ENCODE measurements around the gene CEP135. TPM values are rescaled to one million over a fixed set of nuclear protein-coding genes. Genes with fewer than 3 reads are reported as not detected.
A peak's percentile ranks its signal among the peaks of the same experiment; 100 is the strongest.

CEP135 gene
- total and polyA plus RNA-seq, 8 donors, result 0.76 to 18.1 (median 6.3) TPM

GRCh38 chr4:55949482-55949802 lies 697 bp downstream of the CEP135 start:
- intact Hi-C loops (cut with DNase I; ENCODE audit: low total_unique reads), result loop anchor here (10.0 kb wide), 1 partner anchor 355 kb away; no protein-coding TSS in a partner anchor
- H3K27ac ChIP-seq, result peak overlapping the region; percentile 90 to 96 (median 92)
- TF ChIP-seq EP300 (IDR thresholded peaks at IDR 0.05), result no peak
- TF ChIP-seq POLR2AphosphoS5 (IDR thresholded peaks at IDR 0.05), result no peak
- TF ChIP-seq, protein P1, sequence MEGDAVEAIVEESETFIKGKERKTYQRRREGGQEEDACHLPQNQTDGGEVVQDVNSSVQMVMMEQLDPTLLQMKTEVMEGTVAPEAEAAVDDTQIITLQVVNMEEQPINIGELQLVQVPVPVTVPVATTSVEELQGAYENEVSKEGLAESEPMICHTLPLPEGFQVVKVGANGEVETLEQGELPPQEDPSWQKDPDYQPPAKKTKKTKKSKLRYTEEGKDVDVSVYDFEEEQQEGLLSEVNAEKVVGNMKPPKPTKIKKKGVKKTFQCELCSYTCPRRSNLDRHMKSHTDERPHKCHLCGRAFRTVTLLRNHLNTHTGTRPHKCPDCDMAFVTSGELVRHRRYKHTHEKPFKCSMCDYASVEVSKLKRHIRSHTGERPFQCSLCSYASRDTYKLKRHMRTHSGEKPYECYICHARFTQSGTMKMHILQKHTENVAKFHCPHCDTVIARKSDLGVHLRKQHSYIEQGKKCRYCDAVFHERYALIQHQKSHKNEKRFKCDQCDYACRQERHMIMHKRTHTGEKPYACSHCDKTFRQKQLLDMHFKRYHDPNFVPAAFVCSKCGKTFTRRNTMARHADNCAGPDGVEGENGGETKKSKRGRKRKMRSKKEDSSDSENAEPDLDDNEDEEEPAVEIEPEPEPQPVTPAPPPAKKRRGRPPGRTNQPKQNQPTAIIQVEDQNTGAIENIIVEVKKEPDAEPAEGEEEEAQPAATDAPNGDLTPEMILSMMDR (IDR thresholded peaks at IDR 0.05), result no peak
- TF ChIP-seq POLR2A (IDR thresholded peaks at IDR 0.05), result no peak
- H3K9me3 ChIP-seq, result no peaks in the 10 kb centered on the region
- 0 to 4% (median 2%) methylated on average over 3 of the region's 3 CpGs for WGBS, 5 donors
- peak overlapping the region; percentile 72 to 85 (median 79) for H3K4me3 ChIP-seq
- H3K4me1 ChIP-seq, result peaks cover 11 to 30% (median 22%) of the 10 kb centered on the region in 4 donors
- no peak for DNase-seq
- H3K36me3 ChIP-seq, result peaks cover 0 to 20% (median 11%) of the 10 kb centered on the region in 4 donors
- no peaks in the 10 kb centered on the region for H3K27me3 ChIP-seq

DNA sequence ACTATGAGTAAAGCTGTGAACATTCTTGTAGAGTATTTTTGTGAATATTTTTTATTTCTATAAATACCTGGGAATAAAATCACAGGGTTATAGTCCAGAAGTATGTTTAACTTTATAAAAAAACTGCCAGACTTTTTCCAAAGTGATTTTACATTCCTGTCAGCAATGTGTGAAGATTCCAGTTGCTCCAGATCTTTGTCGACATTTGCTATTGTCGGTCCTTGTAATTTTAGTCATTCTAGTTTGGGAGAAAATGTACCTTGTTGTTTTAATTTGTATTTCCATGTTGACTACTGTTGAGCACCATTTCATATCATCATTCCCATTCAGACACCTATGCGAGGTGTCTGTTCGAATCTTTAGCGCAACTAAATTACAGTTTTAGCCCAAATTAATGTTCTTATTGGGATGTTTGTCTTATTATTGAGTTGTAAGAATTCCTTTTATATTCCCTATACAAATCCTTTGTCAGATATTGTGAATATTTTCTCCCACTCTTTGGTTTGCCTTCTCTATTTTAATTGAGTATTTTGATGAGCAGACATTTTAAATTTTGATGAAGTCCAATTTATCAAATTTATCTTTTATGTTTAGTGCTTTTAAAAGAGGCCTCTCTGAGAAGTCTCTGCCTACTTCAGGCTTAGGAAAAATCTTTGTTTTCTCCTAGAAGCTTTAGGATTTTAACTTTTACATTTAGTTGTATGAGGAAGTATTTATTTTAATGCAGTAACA lies 2.6 kb downstream of the CEP135 start:
- Histone ChIP-seq H3K27me3 (no peaks in the 10 kb centered on the region), H3K4me3 (no peak overlapping the region), H3K36me3 (peaks cover 0 to 39% (median 29%) of the 10 kb centered on the region in 4 donors), H3K4me1 (peaks cover 11 to 30% (median 22%) of the 10 kb centered on the region in 4 donors), H3K27ac (no peak overlapping the region), H3K9me3 (no peaks in the 10 kb centered on the region)
- intact Hi-C loops (cut with DNase I; ENCODE audit: low total_unique reads), result no loop called here
- DNase-seq, result no peak
- TF ChIP-seq POLR2A (IDR thresholded peaks at IDR 0.05) (no peak), POLR2AphosphoS5 (IDR thresholded peaks at IDR 0.05) (no peak), EP300 (IDR thresholded peaks at IDR 0.05) (no peak)
- TF ChIP-seq, protein P1 (IDR thresholded peaks at IDR 0.05), result no peak
- 96 to 99% (median 97%) methylated on average over 5 of the region's 5 CpGs for WGBS, 5 donors

- TF ChIP-seq EP300 (IDR thresholded peaks at IDR 0.05), result no peak
- peaks cover 0 to 76% (median 61%) of the 10 kb centered on the region in 4 donors for H3K36me3 ChIP-seq
- DNase-seq, result no peak
- no peaks in the 10 kb centered on the region for H3K27me3 ChIP-seq
- intact Hi-C loops (cut with DNase I; ENCODE audit: low total_unique reads), result no loop called here
- no peaks in the 10 kb centered on the region for H3K4me1 ChIP-seq
- H3K27ac ChIP-seq, result no peak overlapping the region
- WGBS, 5 donors, result 93 to 97% (median 94%) methylated on average over 1 of the region's 1 CpG
- no peak overlapping the region for H3K4me3 ChIP-seq
- H3K9me3 ChIP-seq, result no peaks in the 10 kb centered on the region
Measured at GRCh38 chr4:55955710-55956109, 7.0 kb downstream of the CEP135 start.

DNA sequence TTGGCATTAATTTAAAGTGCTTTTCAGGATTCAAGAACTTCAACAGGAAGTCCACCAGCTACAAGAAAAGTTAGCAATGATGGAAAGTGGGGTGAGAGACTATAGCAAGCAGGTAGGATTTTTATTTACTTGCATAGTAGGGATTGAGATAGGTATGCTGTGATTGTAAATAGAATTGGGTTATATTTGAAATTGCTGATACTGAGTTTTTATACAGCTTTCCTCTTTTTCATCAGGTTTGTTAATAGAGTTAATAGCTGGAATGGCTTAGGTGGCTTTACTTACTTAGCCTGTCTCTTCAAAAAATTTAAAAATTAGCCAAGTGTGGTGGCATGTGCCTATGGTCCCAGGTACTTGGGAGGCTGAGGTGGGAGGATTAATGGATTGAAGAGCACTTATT lies 10.9 kb downstream of the CEP135 start:
- H3K36me3 ChIP-seq, result peaks cover 0 to 72% (median 51%) of the 10 kb centered on the region in 4 donors
- TF ChIP-seq, protein P1 (IDR thresholded peaks at IDR 0.05), result no peak
- no peak for TF ChIP-seq EP300 (IDR thresholded peaks at IDR 0.05)
- no peak for TF ChIP-seq POLR2AphosphoS5 (IDR thresholded peaks at IDR 0.05)
- no peak for TF ChIP-seq POLR2A (IDR thresholded peaks at IDR 0.05)
- intact Hi-C loops (cut with DNase I; ENCODE audit: low total_unique reads), result no loop called here

DNA sequence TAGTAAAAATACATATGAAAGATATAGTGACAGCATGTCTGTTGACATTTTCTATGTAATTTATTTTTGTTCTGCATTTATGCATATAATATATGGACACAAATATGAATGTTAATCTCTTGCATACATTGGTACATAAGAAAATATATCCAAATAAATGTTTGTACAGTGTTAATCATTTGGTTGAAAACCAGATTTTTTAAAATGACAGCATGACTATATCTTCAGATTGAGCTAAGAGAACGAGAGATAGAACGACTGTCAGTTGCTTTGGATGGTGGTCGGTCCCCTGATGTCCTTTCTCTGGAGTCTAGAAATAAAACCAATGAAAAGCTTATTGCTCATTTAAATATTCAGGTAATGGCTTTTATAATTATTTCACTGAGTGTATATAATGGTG lies 15.3 kb downstream of the CEP135 start:
- no peak for DNase-seq
- no peak overlapping the region for H3K4me3 ChIP-seq
- H3K27me3 ChIP-seq, result no peaks in the 10 kb centered on the region
- H3K4me1 ChIP-seq, result no peaks in the 10 kb centered on the region
- H3K36me3 ChIP-seq, result peaks cover 0 to 40% (median 28%) of the 10 kb centered on the region in 4 donors
- intact Hi-C loops (cut with DNase I; ENCODE audit: low total_unique reads), result no loop called here
- 96 to 98% (median 97%) methylated on average over 3 of the region's 3 CpGs for WGBS, 5 donors
- H3K27ac ChIP-seq, result no peak overlapping the region
- no peaks in the 10 kb centered on the region for H3K9me3 ChIP-seq
- TF ChIP-seq POLR2AphosphoS5 (IDR thresholded peaks at IDR 0.05) (no peak), POLR2A (IDR thresholded peaks at IDR 0.05) (no peak), EP300 (IDR thresholded peaks at IDR 0.05) (no peak)
- TF ChIP-seq, protein P1 (IDR thresholded peaks at IDR 0.05), result no peak

More for the DNA sequence above, 10.9 kb downstream of the CEP135 start:
- H3K27me3 ChIP-seq, result no peaks in the 10 kb centered on the region
- no peaks in the 10 kb centered on the region for H3K9me3 ChIP-seq
- H3K4me1 ChIP-seq, result no peaks in the 10 kb centered on the region
- H3K4me3 ChIP-seq, result no peak overlapping the region
- DNase-seq, result no peak
- no peak overlapping the region for H3K27ac ChIP-seq
